GM19099 (cell line): ENCODE data around the gene IRX2.

Source experiments
- POLR2A ChIP-seq: IDR thresholded peaks from 3 replicates; pipeline ENCODE4 v1.6.1; 2011; ENCODE audit warnings: low read depth; ENCODE audit not compliant: insufficient read length; ENCODE audit errors: extremely low read depth

Gene IRX2

DNA sequence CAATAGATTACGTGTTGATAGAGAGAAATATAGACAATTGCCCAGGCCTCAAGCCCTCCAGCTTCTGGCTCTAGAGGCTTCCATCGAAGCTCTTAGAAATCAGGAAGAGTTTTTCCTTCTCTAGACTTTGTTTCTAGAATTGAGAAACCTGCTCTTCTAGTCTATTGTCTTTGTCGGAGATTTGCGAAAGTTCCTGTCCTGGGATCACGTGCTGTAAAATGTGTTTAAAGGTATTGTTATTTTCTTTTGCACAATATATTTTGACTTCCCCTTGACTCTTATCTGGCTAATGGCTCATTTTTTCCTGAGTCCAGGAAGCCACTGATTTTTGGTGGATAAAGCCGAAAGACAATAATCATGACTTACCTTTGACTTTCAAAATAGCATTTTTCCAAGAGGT is 32.1 kb downstream of the IRX2 start:
- TF ChIP-seq POLR2A, result no peak

DNA sequence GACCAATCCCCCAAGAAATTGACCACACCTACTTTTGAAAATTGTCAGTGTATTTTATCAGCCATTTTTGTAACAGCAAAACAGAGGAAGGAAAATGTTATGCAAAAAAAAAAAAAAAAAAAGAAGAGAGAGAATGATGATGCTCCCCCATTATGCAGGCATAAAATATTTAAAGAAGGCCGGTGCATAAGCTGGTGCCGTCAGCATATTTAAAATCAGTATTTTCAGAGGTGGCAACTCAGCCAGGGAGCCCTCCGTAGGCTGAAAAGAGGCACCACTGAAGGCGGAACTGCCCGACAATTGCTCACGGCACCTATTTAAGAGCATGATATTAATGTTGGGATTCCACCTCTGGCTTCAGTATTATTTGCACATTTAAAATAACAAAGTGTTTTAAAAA is 33.4 kb downstream of the IRX2 start:
- no peak for TF ChIP-seq POLR2A

DNA sequence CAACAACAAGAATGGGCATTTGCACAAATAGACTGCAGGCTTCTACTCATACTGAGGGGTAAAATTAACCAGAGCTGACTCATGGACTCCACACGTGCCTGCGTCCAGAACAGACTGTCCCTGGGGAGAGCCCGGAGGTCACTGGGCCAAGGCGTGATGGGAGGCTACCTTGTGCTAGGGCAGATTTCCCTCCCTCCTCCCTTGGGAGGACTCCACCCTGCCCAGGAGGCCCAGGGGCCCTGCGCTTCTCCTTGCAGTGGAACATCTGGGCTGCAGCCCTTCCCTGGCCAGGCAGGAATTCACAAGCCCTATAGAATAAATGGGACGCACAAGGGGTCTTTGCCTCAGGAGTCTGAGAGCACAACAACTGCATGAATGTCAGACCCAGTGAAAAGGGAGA is 35.6 kb downstream of the IRX2 start:
- TF ChIP-seq POLR2A, result no peak

DNA sequence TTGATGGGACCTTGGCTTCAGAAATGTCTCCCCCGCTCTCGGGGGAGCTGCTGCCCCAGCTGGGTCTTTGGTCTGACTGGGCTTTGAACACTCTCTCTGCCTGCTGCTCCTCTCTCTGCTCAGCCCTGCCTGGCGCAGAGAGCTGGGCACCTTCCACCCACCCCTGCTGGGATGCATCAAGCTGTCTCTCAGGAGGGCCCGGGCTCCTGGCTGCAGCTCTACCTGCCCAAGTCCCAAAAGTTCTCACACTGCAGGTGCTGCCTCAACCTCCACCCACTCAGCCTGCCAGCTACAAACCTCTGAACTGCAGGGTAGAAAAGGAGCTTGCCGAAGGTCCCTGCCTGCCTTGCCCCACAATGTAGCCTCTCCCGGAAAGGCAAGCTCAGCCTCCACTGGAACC is 36.7 kb downstream of the IRX2 start:
- TF ChIP-seq POLR2A, result no peak

DNA sequence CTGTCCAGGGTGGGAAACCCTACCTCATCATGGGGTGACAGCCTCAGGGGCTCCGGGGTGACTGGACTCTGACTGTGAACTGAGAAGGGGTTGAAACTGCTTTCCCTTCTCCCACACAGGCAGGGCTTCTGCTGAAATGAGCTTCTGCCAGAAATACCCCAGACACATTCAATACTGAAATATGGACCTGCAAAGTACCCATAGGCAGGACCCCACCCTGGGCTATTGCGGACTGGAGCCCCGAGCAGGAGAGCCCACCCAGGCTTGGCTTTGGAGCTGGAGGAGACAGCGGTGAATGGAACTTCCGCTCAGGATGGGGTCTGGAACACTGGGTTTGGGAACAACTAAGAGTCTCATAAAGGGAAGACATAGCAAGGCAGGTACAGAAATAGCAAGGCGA is 37.5 kb downstream of the IRX2 start:
- TF ChIP-seq POLR2A, result no peak

DNA sequence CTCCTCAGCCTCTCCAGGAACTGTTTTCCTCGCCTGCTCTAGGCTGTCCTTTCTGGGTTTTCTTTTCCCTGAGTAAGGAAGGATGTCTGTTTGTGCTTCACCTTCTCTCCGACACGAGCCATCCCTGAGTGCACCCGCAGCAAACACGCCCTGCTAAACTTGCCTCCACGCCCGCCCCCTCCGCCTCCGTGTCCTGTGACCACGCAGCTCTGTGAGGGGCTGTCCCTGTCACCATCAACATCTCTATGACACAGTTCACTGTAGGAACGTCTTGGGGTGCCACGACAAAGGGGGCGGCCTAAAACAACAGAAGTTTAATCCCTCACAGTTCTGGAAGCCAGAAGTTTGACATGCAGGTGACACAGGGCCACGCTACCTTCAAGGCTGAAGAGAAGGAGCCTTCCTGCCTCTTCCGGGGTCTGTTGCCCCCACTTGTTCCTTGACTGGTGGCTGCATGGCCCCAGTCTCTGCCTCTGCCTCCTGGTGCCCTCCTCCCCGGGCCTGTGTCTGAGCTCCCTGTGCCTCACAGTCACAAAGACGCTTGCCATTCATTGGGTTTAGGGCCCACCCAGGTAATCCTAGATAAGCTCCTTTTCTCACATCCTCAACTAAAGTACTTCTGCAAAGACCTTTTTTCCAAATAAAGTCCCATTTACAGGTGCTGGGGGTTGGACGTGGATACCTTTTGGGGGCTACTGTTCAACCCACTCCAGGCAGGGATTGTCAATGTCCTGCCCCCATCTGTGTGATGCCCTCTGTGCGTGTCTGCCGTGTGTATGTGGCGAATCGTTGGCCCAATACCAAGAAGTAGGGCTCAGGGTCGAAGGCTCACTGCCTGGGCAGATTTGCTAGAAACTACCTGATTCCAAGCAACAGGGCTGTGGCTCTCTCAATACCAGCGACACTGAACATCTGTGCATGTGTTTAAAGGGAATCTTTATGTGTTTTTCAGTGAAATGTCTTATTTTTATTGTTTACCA is 39.7 kb downstream of the IRX2 start:
- no peak for TF ChIP-seq POLR2A

DNA sequence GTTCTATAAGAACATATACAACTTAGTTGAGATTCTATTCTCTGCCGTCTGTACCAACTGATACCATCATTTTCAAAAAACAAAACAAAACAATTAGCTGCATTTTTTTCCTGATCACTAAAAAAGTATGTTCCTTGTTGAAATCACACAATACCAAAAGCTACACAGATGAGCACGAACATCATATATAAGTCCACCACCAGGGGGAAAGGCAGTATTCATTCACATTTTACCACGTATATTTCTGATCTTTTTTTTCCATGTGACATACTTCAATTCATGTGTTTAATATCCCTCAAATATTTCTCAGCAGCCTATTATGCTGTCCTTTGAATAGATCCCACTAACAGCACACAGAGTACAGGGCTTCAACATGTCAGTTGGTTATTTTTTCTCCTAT is 40.6 kb downstream of the IRX2 start:
- TF ChIP-seq POLR2A, result no peak

DNA sequence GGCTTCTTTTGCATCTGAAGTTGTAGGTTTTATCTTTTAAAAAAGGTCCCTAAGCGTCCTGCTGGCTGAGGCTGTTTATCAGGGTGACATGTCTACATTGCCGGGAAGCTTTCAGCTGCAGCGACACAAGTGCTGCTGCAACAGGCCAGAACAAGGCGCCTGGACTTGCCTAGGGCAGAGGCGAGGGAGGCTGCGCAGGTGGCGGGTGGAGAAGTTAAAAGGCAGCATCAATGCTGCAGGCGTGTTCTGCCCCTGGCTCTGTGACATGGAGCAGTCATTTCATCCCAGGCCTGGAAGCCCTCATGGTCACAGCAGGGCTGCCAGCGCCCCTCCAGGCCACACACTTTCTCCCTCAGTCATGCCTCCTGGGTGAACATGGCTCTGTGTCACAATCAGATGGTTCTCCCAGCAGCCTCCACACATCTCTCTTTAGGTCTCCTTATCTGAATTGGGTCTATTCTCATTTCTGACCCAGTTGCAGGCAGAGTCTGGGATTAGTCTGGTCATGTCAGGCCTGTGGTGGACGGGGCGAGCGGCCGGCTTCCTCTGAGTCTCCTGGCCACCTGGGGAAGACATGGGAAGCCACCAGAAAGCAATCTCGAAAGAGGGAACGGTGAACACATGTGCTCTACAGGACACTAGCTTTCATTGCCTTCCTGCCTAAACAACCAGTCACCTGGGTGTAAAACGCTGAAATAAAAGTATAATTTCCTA is 41.3 kb downstream of the IRX2 start:
- TF ChIP-seq POLR2A, result no peak

DNA sequence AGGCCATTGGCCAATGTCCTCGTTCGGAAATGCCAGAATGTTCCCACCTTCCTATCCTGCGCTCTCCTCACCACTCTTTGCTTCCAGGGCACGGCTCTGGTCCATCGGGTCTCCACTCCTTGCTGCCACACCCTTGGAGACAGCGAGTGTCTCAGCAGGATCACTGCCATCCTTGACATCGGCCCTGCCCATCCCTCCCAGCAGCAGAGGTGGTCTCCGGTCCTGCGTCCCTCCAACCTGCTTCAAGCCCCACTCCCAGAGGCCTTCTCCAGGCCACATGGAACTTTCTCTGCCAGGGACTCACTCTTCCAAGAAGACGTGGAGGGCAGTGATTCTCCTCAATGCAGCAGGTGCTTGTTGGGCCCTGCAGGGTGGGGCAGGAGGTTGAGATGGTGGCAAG is 42.7 kb downstream of the IRX2 start:
- no peak for TF ChIP-seq POLR2A

DNA sequence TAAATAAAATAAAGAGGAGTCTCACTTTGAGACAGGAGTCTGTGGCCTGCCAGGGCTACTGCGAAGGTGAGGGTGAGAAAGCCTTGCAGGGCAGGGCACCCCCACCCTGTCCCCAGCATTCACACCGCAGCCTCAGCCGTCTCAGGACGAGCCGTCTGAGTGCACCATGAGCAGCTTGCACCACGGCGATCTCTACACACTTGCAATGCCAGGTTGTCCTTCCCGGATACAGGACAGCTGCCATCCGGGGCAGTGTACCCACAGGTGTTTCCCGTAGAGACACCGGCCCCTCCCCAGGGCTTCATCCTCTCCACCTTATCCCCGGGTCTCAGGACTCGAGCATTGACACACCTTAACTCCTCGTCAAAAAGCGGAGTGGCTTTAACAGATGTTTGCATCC is 43.3 kb downstream of the IRX2 start:
- TF ChIP-seq POLR2A, result no peak

DNA sequence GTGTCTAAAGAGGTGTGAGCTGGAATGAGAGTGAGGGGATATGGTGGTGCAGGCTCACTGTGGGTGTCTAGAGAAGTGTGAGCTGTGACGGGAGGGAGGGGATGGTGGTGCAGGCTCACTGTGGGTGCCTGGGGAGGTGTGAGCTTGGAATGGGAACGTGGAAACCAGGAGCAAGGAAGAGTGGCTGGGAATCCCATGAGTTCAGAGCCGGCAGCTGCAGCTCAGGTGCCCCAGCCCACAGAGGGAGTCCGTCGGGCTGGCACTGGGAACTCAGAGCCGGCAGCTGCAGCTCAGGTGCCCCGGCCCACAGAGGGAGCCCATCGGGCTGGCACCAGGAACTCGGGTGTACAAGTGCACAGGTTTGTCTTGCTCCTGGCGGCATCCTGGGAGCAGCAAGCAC is 45.6 kb downstream of the IRX2 start:
- TF ChIP-seq POLR2A, result no peak

DNA sequence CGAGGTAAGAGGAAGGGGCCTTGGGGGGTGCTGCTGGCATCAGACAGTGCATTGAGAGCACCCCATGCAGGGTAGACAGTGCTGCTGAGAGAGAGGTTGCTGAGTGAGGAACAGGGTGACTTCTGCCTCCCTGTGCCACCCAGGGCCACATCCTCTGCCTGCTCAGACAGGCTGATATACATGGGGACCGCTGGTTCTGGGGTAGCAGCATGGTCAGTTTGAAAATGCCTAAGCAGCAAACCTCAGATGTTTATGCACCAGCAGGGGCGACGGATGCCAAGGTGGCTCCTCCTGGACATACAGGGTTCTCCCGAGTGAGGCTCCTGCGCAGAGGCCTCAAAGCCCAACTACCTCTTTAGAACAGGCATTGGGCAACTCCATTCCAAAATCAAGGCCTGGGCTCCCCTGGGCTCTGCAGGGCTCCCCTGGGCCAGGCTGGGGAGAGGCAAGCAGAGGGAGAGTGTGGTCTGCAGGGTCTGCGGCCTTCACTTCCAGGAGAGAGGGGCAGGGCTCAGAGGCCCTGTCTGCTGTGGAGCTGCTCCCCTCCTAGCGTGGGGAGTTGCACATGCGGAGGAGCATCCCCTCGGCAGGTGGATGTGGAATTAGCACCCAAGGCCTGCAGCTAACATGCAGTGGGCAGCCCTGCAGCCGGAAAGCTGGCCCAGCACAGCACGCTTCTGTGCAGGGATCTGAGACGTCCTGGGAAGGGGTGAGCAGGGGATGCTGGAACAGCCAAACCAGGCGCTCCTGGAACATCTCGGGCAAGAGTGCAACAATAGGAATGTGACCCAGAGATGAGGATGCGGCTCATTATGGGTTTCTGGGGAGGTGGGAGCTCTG is 46.5 kb downstream of the IRX2 start:
- no peak for TF ChIP-seq POLR2A

DNA sequence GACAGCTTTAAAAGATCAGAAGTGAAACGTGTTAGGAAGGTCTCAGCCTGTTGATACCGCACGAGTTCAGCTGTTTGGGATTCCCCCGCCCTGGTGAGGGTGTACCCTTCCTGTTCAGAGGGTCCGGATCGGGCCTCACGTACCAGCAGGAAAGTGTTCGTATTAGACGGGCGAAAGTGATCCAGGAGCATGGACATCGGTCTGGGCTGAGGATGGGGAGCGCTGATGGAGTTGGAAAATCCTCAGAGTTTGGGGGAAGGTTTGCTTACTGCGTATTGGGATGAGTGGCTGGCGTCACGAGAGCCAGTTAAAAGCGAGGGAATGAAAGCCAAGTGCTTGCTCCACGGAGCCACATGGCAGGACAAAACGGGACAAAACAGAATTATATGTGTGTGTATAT is 47.4 kb downstream of the IRX2 start:
- no peak for TF ChIP-seq POLR2A

DNA sequence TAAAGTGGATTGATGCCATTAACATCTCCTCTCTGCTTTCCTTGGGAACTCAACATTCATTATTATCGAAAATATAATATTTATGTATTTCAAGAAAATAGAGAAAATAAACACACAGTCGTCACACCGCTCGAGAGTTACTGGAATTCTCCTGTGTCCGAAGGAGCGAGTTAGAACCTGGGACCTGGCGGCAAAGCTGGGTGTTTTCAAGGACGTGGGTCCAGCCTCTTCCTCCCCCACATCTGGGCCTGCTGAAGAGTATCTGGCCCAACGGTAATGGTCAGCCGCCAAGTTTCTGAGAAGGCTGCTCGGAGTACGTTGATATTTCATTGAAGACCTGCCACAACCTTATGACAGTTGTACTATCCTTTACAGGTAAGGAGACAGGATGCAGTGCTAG is 47.9 kb downstream of the IRX2 start:
- no peak for TF ChIP-seq POLR2A

DNA sequence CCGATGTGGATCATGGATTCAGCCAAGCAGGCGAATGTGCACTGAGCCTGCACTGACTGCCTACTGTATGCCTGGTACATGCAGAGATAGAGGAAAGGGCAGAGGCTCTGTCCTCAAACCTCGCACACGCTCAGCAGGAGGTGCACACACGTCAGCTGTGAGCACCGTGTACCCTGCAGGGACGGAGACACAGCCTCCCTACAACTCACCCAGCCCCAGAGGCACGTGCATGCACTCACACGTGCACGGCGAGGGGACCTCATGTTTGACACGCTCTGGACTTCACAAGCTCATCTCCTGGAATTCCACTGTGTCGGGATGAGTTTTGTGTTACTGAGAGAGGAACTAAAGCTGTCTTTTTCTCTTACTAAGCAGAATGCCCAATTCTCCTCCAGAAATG is 48.4 kb downstream of the IRX2 start:
- TF ChIP-seq POLR2A, result no peak
